Dedifferentiated amniotic fluid mesenchymal stem cell (primary cell): ENCODE data around the gene CMA1.
"Not testable (repeated sequence)": the region's sequence is repeated elsewhere in the genome, so short reads cannot be mapped to it uniquely, and the experiment has no call there.

ENCODE experiments used
- DNase-seq: peaks from one replicate; pipeline ENCODE4 v3.0.0-alpha.2; 2016; ENCODE audit errors: extremely low spot score

Gene CMA1, protein sequence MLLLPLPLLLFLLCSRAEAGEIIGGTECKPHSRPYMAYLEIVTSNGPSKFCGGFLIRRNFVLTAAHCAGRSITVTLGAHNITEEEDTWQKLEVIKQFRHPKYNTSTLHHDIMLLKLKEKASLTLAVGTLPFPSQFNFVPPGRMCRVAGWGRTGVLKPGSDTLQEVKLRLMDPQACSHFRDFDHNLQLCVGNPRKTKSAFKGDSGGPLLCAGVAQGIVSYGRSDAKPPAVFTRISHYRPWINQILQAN

GRCh38 chr14:24508155-24508840 is at the start of gene CMA1:
Gene CMA1, minus strand, starts transcription at chr14:24508265. Its CDS starts 30 bp downstream, at chr14:24508235.
- no peak for DNase-seq

DNA sequence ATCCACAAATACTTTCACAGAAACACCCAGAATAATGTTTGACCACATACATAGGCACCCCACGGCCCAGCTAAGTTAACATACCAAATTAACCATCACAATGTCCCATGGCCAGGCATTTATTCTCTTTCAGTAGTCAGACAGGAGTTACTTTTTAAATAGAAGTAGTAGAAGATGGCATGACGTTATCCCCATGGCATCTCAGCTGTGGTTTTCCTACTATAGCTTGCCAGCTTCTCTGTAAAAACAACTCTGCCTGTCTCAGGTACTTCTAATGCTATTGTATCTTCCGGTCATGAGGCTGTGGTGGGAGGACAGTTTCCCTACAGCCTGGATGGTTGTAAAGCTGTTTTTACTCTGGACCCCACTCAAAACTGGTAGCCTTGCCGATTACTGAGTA is 48.7 kb upstream of the CMA1 start:
- no peak for DNase-seq

DNA sequence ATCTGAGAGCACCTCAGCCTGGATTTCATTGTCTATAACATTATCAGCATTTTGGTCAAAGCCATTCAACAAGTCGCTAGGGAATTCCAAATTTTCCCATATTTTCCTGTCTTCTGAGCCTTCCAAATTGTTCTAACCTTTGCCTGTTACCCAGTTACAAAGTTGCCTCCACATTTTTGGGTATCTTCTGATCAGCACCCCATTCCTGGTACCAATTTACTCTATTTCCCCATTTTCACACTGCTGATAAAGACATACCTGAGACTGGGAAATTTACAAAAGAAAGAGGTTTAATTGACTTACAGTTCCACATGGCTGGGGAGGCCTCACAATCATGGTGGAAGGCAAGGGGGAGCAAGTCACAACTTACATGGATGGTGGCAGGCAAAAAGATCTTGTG is 41.0 kb upstream of the CMA1 start:
- not testable (repeated sequence) for DNase-seq

DNA sequence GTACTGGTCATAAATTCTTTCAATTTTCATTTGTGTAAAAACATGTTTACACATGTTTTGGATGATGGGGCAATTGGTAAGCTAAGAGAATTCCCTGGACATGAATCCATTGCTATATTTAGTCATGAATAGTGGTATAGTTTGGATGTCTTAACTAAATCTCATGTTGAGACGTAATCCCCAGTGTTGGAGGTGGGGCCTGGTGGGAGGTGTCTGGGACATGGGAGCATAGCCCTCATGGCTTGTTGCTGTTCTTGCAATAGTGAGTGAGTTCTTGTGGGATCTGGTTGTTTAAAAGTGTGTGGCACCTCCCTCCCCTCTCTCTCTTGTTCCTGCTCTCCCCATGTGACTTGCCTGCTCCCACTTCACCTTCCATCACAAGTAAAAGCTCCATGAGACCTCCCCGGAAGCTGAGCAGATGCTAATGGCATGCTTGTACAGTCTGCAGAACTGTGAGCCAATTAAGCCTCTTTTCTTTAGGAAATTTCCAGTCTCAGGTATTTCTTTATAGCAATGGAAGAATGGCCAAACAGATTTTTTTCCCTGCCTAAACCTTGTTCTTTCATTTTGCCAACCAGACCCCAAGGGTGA is 34.4 kb upstream of the CMA1 start:
- DNase-seq: no peak

DNA sequence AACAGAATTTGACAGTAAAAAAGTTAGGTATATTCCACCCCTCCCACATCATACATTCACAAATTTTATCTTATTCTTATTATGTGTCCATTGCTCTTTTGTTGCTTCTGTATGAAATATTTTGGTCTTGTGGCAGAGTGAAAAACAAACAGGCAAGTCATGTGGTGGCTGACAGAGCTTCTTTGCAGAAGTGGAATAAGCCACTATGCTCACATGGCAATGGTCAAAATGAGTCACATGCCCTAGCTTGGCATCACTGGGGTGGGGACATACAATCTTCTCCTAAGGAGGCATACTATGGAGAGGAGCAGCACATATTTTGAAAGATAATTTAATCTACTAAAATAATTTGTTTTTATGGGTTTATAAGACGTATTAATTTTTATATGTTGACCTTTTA is 27.7 kb upstream of the CMA1 start:
- DNase-seq: no peak

DNA sequence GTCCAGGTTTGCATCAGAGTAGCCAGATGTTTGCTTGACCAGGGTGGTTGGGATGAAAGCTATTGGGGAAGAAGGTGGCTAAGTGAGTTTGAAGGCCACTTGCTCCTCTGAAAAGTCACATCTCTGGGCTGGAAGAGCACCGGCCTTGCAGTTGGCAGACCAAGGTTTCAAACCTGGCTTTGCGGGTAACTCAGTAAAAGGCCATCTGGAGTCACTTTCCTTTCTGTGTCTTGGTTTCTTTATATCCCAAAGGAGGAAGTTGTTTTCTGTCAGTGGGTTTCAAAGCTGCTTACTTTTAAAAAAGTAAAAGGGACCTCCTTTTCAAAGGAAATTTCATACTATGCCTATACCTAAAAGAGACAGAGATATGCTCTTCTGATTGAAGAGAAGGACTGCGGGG is 26.2 kb upstream of the CMA1 start:
- DNase-seq: no peak

DNA sequence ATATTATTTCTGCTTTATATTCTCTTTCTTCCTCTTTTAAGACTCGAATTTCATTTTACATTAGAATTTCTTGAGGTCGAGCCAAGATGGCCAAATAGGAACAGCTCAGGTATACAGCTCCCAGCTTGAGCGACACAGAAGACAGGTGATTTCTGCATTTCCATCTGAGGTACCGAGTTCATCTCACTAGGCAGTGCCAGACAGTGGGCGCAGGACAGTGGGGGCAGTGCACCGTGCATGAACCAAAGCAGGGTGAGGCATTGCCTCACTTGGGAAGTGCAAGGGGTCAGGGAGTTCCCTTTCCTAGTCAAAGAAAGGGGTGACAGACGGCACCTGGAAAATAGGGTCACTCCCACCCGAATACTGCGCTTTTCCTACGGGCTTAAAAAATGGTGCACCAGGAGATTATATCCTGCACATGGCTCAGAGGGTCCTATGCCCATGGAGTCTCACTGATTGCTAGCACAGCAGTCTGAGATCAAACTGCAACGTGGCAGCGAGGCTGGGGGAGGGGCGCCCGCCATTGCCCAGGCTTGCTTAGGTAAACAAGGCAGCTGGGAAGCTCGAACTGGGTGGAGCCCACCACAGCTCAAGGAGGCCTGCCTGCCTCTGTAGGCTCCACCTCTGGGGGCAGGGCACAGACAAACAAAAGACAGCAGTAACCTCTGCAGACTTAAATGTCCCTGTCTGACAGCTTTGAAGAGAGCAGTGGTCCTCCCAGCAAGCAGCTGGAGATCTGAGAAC is 18.0 kb upstream of the CMA1 start:
- not testable (repeated sequence) for DNase-seq

- DNase-seq: no peak
Observed at GRCh38 chr14:24518851-24519250, 10.8 kb upstream of the CMA1 start.

GRCh38 chr14:24514209-24514608 is 6.1 kb upstream of the CMA1 start:
- DNase-seq: no peak

GRCh38 chr14:24513009-24513408 is 4.9 kb upstream of the CMA1 start:
- DNase-seq: no peak

- no peak for DNase-seq
Observed at GRCh38 chr14:24506443-24506842, 1.6 kb downstream of the CMA1 start.

- DNase-seq: no peak
Observed at GRCh38 chr14:24504425-24504950, 3.6 kb downstream of the CMA1 start.

DNA sequence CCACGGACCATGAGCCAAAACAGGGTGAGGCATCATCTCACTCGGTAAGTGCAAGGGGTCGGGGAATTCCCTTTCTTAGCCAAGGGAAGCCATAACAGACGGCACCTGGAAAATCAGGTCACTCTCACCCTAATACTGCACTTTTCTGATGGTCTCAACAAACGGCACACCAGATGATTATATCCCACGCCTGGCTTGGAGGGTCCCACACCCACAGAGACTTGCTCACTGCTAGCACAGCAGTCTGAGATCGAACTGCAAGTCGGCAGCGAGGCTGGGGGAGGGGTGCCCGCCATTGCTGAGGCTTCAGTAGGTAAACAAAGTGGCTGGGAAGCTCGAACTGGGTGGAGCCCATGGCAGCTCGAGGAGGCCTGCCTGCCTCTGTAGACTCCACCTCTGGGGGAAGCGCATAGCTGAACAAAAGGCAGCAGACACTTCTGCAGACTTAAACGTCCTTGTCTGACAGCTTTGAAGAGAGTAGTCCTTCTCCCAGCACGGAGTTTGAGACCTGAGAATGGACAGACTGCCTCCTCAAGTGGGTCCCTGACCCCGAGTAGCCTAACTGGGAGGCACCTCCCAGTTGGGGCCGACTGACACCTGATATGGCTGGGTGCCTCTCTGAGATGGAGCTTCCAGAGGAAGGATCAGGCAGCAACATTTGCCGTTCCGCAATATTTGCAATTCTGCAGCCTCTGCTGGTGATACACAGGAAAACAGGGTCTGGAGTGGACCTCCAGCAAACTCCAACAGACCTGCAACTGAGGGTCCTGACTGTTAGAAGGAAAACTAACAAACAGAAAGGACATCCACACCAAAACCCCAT is 16.3 kb downstream of the CMA1 start:
- DNase-seq: not testable (repeated sequence)

GRCh38 chr14:24483604-24484252 is 24.3 kb downstream of the CMA1 start:
- no peak for DNase-seq

DNA sequence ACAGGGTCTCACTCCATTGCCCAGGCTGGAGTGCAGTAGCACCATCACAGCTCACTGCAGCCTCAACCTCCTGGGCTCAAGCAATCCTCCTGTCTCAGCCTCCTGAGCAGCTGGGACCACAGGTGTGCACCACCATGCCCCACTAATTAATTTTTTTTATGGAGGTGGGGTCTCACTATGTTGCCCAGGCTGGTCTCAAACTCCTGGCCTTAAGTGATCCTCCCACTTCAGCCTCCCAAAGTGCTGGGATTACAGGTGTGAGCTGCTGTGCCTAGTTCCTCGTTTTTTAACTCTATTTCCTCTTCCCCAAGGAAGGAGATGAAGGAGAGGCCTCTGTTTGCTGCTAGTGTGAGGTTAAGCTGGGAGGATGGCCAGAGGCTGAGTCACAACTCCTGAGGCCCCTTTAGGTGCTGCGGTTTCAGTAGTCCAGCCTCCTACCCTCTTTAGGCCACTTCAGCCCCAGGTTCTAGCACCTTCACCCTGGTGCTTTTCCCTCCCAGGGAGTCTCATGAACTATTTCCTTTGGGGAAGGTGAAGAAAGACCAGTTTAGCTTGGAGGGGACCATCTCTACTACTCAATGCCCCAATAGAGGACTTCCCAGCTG is 25.3 kb downstream of the CMA1 start:
- DNase-seq: not testable (repeated sequence)

DNA sequence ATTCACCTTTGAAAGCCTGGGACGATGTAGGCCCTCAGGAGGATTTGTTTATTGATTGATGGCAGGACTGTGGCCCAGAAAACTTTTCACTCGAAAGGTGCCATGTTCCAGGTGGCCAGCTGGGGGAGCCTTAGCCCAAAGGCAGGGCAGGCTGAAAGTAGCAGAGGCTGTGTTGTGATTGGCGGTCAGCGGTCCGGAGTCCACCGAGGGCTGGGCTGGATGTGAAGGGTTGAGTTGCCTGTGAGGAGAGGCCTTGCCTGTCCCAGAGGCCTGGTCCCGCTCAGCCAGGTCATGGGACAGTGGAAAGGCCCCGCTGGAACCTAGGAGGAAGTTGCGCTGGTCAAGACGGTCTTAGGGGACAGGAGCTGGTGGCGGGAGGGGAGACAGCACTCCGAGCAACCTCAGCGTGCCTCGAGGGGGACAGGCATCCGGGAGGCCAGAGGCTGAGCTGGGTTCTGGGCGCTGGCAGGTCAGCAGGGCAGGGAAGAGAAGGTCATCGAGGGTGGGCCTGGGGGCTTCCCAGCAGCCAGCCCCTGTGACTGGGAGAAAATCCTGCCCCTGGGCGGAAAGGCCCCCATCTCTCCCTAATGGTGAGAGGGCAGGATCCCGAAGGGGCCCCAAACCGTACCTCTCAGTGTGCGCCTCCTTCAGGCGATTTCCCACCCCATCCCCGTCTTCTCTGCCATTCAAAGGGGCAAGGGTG is 26.3 kb downstream of the CMA1 start:
- DNase-seq: no peak

DNA sequence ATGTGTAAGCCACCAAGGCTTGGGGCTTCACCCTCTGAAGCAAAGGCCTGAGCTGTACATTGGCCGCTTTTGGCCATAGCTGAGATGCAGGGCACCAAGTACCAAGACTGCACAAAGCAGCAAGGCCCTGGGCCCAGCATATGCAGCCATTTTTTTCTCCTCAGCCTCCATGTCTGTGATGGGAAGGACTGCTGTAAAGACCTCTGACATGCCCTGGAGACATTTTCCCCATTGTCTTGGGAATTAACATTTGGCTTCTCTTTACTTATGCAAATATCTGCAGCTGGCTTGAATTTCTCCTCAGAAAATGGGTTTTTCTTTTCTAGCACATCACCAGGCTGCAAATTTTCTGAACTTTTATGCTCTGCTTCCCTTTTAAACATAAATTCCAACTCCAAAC is 28.1 kb downstream of the CMA1 start:
- DNase-seq: not testable (repeated sequence)

DNA sequence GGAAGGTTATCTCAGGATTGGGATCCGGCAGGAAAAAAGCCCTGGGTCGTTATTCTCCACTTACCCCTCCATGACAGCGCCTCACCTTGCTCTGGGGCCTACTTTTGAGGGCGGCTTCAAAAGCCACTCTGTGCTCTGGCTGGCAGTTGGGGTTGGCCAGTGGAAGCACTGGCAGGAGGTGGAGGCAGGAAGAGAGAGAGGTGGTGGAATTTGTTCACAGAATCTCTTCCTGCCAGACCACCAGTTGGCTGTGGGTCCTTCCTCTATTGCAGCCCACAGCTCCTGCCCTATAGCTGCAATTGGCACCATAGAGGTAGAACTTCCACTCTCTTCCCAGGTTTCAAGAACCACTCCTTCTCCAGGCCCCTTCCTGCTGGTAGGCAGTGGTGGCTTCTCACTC is 32.8 kb downstream of the CMA1 start:
- no peak for DNase-seq

DNA sequence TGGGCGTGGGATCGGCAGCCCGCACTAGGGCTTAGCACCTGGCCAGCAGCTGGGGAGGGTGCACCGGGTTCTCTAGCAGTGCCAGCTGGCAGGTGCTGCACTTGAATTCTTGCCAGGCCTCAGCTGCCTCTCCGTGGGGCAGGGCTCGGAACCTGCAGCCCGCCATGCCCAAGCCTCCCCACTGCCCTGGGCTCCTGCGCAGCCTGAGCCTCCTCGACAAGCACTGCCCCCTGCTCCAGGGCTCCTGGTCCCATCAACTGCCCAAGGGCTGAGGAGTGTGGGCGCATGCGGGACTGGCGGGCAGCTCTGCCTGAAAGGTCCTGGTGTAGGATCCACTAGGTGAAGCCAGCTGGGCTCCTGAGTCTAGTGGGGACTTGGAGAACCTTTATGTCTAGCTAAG is 34.9 kb downstream of the CMA1 start:
- no peak for DNase-seq

DNA sequence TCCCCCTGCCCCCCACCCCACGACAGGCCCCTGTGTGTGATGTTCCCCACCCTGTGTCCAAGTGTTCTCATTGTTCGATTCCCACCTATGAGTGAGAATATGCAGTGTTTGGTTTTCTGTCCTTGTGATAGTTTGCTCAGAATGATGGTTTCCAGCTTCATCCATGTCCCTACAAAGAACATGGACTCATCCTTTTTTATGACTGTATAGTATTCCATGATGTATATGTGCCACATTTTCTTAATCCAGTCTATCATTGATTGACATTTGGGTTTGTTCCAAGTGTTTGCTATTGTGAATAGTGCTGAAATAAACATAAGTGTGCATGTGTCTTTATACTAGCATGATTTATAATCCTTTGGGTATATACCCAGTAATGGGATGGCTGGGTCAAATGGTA is 37.6 kb downstream of the CMA1 start:
- not testable (repeated sequence) for DNase-seq
